A549 (cell line): ENCODE measurements around the gene EFNA5. TPM values are rescaled to one million over a fixed set of nuclear protein-coding genes. Genes with fewer than 3 reads are reported as not detected.

Experiments used
- ATAC-seq, 2 experiments: fragments of 200-7000 bp in 1 of 2; fragments of >200 bp in 1 of 2; cut with Nextera tagmentation in 1 of 2; cut with Tn5 transposase in 1 of 2; 3 replicates each; pipeline versions ENCODE4 v1.8.0 to v1.9.1; 2018 to 2020; ENCODE audit warnings: mild to moderate bottlenecking in 1 of 2, moderate library complexity in 1 of 2
- CTCF ChIA-PET: fragments of 300-600 bp; sonication (Branson Sonifier 250); formaldehyde crosslinking; extraction: SDS; loops from one replicate; lab custom pipeline; 2021; ENCODE audit warnings: antibody characterized with exemption, inconsistent platforms; lab: Yijun Ruan, JAX
- POLR2A ChIA-PET: fragments of 350-600 bp; formaldehyde crosslinking; extraction: SDS; loops from one replicate; lab custom pipeline; 2021; ENCODE audit warnings: antibody characterized with exemption, inconsistent platforms; lab: Yijun Ruan, JAX
- DNase-seq, 2 experiments: peaks; one replicate each; pipeline versions ENCODE4 v3.0.0 to v3.0.0-alpha.2; 2011 to 2016; ENCODE audit warnings: low read depth in 1 of 2, low spot score in 1 of 2
- FAIRE-seq: peaks from 2 replicates; lab custom pipeline; 2011; peaks lifted over from hg19 to GRCh38; lab: Jason Lieb, UNC
- H3K27ac ChIP-seq, 2 experiments: fragments of >200 bp; sonication (Bioruptor Twin); formaldehyde crosslinking; 3 replicates each; pipeline ENCODE4 v1.5.1; 2016 to 2017
- H3K4me1 ChIP-seq: fragments of >200 bp; sonication (Bioruptor Twin); formaldehyde crosslinking; 3 replicates; pipeline ENCODE4 v1.6.1; 2016
- H3K4me2 ChIP-seq: fragments of >200 bp; sonication (Bioruptor Twin); formaldehyde crosslinking; 3 replicates; pipeline ENCODE4 v1.6.1; 2016
- H3K4me3 ChIP-seq: fragments of >200 bp; sonication (Bioruptor Twin); formaldehyde crosslinking; 3 replicates; pipeline ENCODE4 v1.5.1; 2016
- H3K9me3 ChIP-seq: fragments of >200 bp; sonication (Bioruptor Twin); formaldehyde crosslinking; 3 replicates; pipeline ENCODE4 v1.6.1; 2016
- CBX2 ChIP-seq: fragments of 200-600 bp; sonication (generic); IDR thresholded peaks from 2 replicates; pipeline ENCODE4 v1.6.1; 2016; ENCODE audit warnings: low read depth, mild to moderate bottlenecking, borderline replicate concordance
- CBX8 ChIP-seq: fragments of 200-600 bp; sonication (generic); IDR thresholded peaks from 2 replicates; pipeline ENCODE4 v1.6.1; 2016
- CEBPB ChIP-seq, 2 experiments: fragments of >200 bp in 1 of 2; sonication (Bioruptor Twin) in 1 of 2; formaldehyde crosslinking in 1 of 2; IDR thresholded peaks; 2 replicates each; pipeline ENCODE4 v1.6.1; 2012 to 2016
- CHD2 ChIP-seq: fragments of 150-350 bp; IDR thresholded peaks from 2 replicates; pipeline ENCODE4 v1.6.1; 2014; ENCODE audit warnings: low read length; ENCODE audit not compliant: partially characterized antibody
- E2F6 ChIP-seq: IDR thresholded peaks from 2 replicates; pipeline ENCODE4 v1.6.1; 2012; ENCODE audit warnings: low read depth, borderline replicate concordance
- ELK1 ChIP-seq: fragments of 150-350 bp; IDR thresholded peaks from 2 replicates; pipeline ENCODE4 v1.6.1; 2014; ENCODE audit warnings: low read depth, mild to moderate bottlenecking, low read length
- FOSL2 ChIP-seq, 2 experiments: fragments of 450-650 bp in 1 of 2; fragments of >200 bp in 1 of 2; sonication (Bioruptor Twin) in 1 of 2; formaldehyde crosslinking; IDR thresholded peaks; 2 replicates each; pipeline versions ENCODE4 v1.5.0 to v1.6.1; 2016 to 2020; ENCODE audit warnings: mild to moderate bottlenecking in 1 of 2, moderate library complexity in 1 of 2
- FOXS1 ChIP-seq: fragments of 250-450 bp; sonication (Bioruptor Pico); IDR thresholded peaks from 2 replicates; pipeline ENCODE4 v1.5.0; 2020; ENCODE audit warnings: mild to moderate bottlenecking, moderate library complexity
- GATA3 ChIP-seq: IDR thresholded peaks from 2 replicates; pipeline ENCODE4 v1.6.1; 2012; ENCODE audit warnings: borderline replicate concordance
- HOXB13 ChIP-seq: fragments of 250-450 bp; sonication (Bioruptor Pico); IDR thresholded peaks from 2 replicates; pipeline ENCODE4 v1.5.0; 2020; ENCODE audit warnings: low read depth, mild to moderate bottlenecking, moderate library complexity
- HOXB5 ChIP-seq: fragments of 250-450 bp; sonication (Bioruptor Pico); IDR thresholded peaks from 2 replicates; pipeline ENCODE4 v1.5.0; 2020; ENCODE audit warnings: mild to moderate bottlenecking, moderate library complexity
- JUN ChIP-seq, 2 experiments: fragments of >200 bp; sonication (Bioruptor Twin); formaldehyde crosslinking; IDR thresholded peaks; 2 replicates in 1 of 2; 3 replicates in 1 of 2; pipeline ENCODE4 v1.6.1; 2016 to 2017
- JUNB ChIP-seq: fragments of >200 bp; sonication (Bioruptor Twin); formaldehyde crosslinking; IDR thresholded peaks from 2 replicates; pipeline ENCODE4 v1.6.1; 2016
- KDM5A ChIP-seq: fragments of 200-600 bp; sonication (generic); IDR thresholded peaks from 2 replicates; pipeline ENCODE4 v1.6.1; 2016; ENCODE audit warnings: antibody characterized with exemption, mild to moderate bottlenecking
- MAFK ChIP-seq: fragments of 450-650 bp; IDR thresholded peaks from 2 replicates; pipeline ENCODE4 v1.6.1; 2014; ENCODE audit not compliant: partially characterized antibody
- MAX ChIP-seq: IDR thresholded peaks from 2 replicates; pipeline ENCODE4 v1.6.1; 2012
- MAZ ChIP-seq: fragments of 150-350 bp; IDR thresholded peaks from 2 replicates; pipeline ENCODE4 v1.6.1; 2014; ENCODE audit warnings: antibody characterized with exemption, low read depth, low read length, borderline replicate concordance
- MYC ChIP-seq: IDR thresholded peaks from 2 replicates; pipeline ENCODE4 v1.6.1; 2012; ENCODE audit warnings: mild to moderate bottlenecking, inconsistent platforms, low read length, improper control_type of control experiment, borderline replicate concordance
- NFE2L2 ChIP-seq: fragments of 150-350 bp; conservative IDR thresholded peaks from 2 replicates; pipeline ENCODE4 v1.6.1; 2014; ENCODE audit warnings: low read length
- PBX3 ChIP-seq: IDR thresholded peaks from 2 replicates; pipeline ENCODE4 v1.6.1; 2012
- POLR2AphosphoS2 ChIP-seq: conservative IDR thresholded peaks from 2 replicates; pipeline ENCODE4 v1.6.1; 2012; ENCODE audit warnings: low read length, improper control_type of control experiment, inconsistent platforms
- RARB ChIP-seq: fragments of 250-450 bp; sonication (Bioruptor Pico); IDR thresholded peaks from 2 replicates; pipeline ENCODE4 v1.8.0; 2021; ENCODE audit warnings: mild to moderate bottlenecking, moderate library complexity
- RCOR1 ChIP-seq: fragments of 150-350 bp; IDR thresholded peaks from 2 replicates; pipeline ENCODE4 v1.6.1; 2014; ENCODE audit warnings: antibody characterized with exemption, low read length, low read depth
- RFX5 ChIP-seq: fragments of 450-650 bp; IDR thresholded peaks from 2 replicates; pipeline ENCODE4 v1.7.1; 2014; ENCODE audit warnings: antibody characterized with exemption, mild to moderate bottlenecking, moderate library complexity
- SMC3 ChIP-seq: fragments of >200 bp; sonication (Bioruptor Twin); formaldehyde crosslinking; IDR thresholded peaks from 3 replicates; pipeline ENCODE4 v1.6.1; 2018; ENCODE audit warnings: inconsistent platforms
- SREBF2 ChIP-seq: fragments of 450-650 bp; IDR thresholded peaks from 2 replicates; pipeline ENCODE4 v1.6.1; 2014; ENCODE audit warnings: mild to moderate bottlenecking, moderate library complexity
- USF2 ChIP-seq: fragments of 450-650 bp; IDR thresholded peaks from 2 replicates; pipeline ENCODE4 v1.6.1; 2014; ENCODE audit warnings: antibody characterized with exemption
- ZC3H11A ChIP-seq: fragments of 450-650 bp; IDR thresholded peaks from 2 replicates; pipeline ENCODE4 v1.6.1; 2014; ENCODE audit warnings: antibody characterized with exemption, mild to moderate bottlenecking
- ZNF302 ChIP-seq: fragments of 250-450 bp; sonication (Bioruptor Pico); IDR thresholded peaks from 2 replicates; pipeline ENCODE4 v1.9.0; 2021; ENCODE audit warnings: inconsistent platforms, mild to moderate bottlenecking, moderate library complexity
- WGBS: methylation state at CpG from one replicate; pipeline ENCODE4 v1.1.6; 2017; ENCODE audit errors: missing lambda C conversion rate; 5-methylcytosine and 5-hydroxymethylcytosine counted together
- polyA plus RNA-seq, 4 experiments: library from polyadenylated mRNA; depleted of rRNA in 3 of 4; stranded (reverse); fragments of >200 nt; fragmentation: RNase III in 1 of 4; extraction: RNeasy Plus Mini Kit Qiagen cat#74134 plus additional on column Dnase treatment in 1 of 4; gene quantifications; 2 replicates in 3 of 4; 3 replicates in 1 of 4; pipeline ENCODE4 v1.2.3, GENCODE V29; 2011 to 2017

The EFNA5 gene
- polyA plus RNA-seq, 2 of the 4 experiments (the other 2 are of a cell fraction), result 8.5 to 20.7 TPM

- no peak for TF ChIP-seq MYC
- no peak for TF ChIP-seq HOXB5 (CRISPR knock-in tag)
- no peak for TF ChIP-seq POLR2AphosphoS2
- no peak for TF ChIP-seq ELK1
- no peak for TF ChIP-seq PBX3
These were observed 223.2 kb downstream of the EFNA5 start (continued) for GRCh38 chr5:107447587-107447986.

GRCh38 chr5:107446972-107447371 lies 223.8 kb downstream of the EFNA5 start:
- ATAC-seq, result 0 out of 6 replicates have a peak, but pooled peaks of 1 of the 2 experiments have one; percentile 26
- 90% methylated on average over 3 of the region's 3 CpGs for WGBS
- ChIA-PET CTCF (interaction anchor here (1.4 kb wide), 1 partner anchor 9 kb away, joined by 5 read pairs; no protein-coding TSS in a partner anchor), POLR2A (no interaction called here)
- no peak overlapping the region for H3K4me3 ChIP-seq
- no peak overlapping the region for H3K27ac ChIP-seq
- DNase-seq, result no peak
- no peaks in the 10 kb centered on the region for H3K9me3 ChIP-seq
- no peak for TF ChIP-seq FOSL2 (IDR thresholded peaks at IDR 0.05)
- no peak for TF ChIP-seq FOSL2 (CRISPR knock-in tag; IDR thresholded peaks at IDR 0.05)
- TF ChIP-seq KDM5A, result no peak
- TF ChIP-seq ZC3H11A, result no peak
- TF ChIP-seq JUN (IDR thresholded peaks at IDR 0.05), result no peak
- no peak for TF ChIP-seq CBX2
- no peak for TF ChIP-seq E2F6
- no peak for TF ChIP-seq MAZ
- peak; percentile 98 for TF ChIP-seq MAFK
- peaks cover 38% of the 10 kb centered on the region for H3K4me1 ChIP-seq
- FAIRE-seq, result no peak
- no peak overlapping the region for H3K4me2 ChIP-seq

- FAIRE-seq, result peak; percentile 49
- no peak for ATAC-seq
- no peak overlapping the region for H3K4me3 ChIP-seq
- DNase-seq, result no peak
- no peaks in the 10 kb centered on the region; the same call in 2 of the 3 replicates for H3K9me3 ChIP-seq
- TF ChIP-seq CEBPB (IDR thresholded peaks at IDR 0.05), result peak in 1 of 2 experiments; percentile 25; a peak in 1 of 4 replicates
- no peak for TF ChIP-seq ZC3H11A
- no peak for TF ChIP-seq RCOR1
- ChIA-PET POLR2A (no interaction called here), CTCF (interaction anchor here (0.6 kb wide), 1 partner anchor 673 kb away, joined by 3 read pairs; no protein-coding TSS in a partner anchor)
- H3K4me2 ChIP-seq, result no peak overlapping the region; the same call in 2 of the 3 replicates
- H3K27ac ChIP-seq, result peak overlapping the region; percentile 42 to 54; a peak in 3 of 6 replicates
- WGBS, result 92% methylated on average over 3 of the region's 3 CpGs
- peaks cover 28% of the 10 kb centered on the region for H3K4me1 ChIP-seq
These were observed 226.4 kb downstream of the EFNA5 start for GRCh38 chr5:107444300-107444699.

GRCh38 chr5:107443897-107444296 lies 226.8 kb downstream of the EFNA5 start:
- CTCF ChIA-PET, result interaction anchor here (0.6 kb wide), 1 partner anchor 673 kb away, joined by 3 read pairs; no protein-coding TSS in a partner anchor
- WGBS, result 87% methylated on average over 3 of the region's 3 CpGs
- no peak for ATAC-seq
- no peak for TF ChIP-seq ZNF302 (CRISPR knock-in tag)
- TF ChIP-seq SREBF2, result no peak
- no peak for TF ChIP-seq RFX5
- TF ChIP-seq JUNB, result no peak
- TF ChIP-seq NFE2L2, result no peak
- no peak for TF ChIP-seq CBX8
- no peak for TF ChIP-seq CHD2
- no peak for TF ChIP-seq USF2
- no peak for TF ChIP-seq GATA3
- no peak for TF ChIP-seq POLR2AphosphoS2
- no peak for TF ChIP-seq HOXB13 (CRISPR knock-in tag)
- no peak for TF ChIP-seq SMC3
- no peak for TF ChIP-seq FOXS1
- no peak for TF ChIP-seq MAX
- TF ChIP-seq FOSL2 (IDR thresholded peaks at IDR 0.05), result no peak
- no peak for TF ChIP-seq FOSL2 (CRISPR knock-in tag; IDR thresholded peaks at IDR 0.05)
- no peak for TF ChIP-seq RARB (CRISPR knock-in tag)
- no peak for TF ChIP-seq ELK1

More at GRCh38 chr5:107443897-107444296, 226.8 kb downstream of the EFNA5 start:
- no peak for FAIRE-seq
- no peak overlapping the region; the same call in 2 of the 3 replicates for H3K4me2 ChIP-seq
- no peak overlapping the region for H3K4me3 ChIP-seq
- H3K27ac ChIP-seq, result peak overlapping the region in 1 of 2 experiments; percentile 42; a peak in 3 of 6 replicates
- H3K9me3 ChIP-seq, result peaks cover 3% of the 10 kb centered on the region; the same call in 1 of the 3 replicates
- no peak for DNase-seq
- POLR2A ChIA-PET, result no interaction called here
- H3K4me1 ChIP-seq, result peaks cover 24% of the 10 kb centered on the region
